CD4-positive, alpha-beta T cell treated with Interleukin-2 at 100 ng/mL for 4 hours (primary cell): ENCODE results near the gene AUH.

Source experiments
- DNase-seq: peaks from one replicate; pipeline ENCODE4 v3.0.0-alpha.2; 2020; ENCODE audit warnings: low spot score

AUH gene

GRCh38 chr9:91188719-91189590 lies 172.8 kb downstream of the AUH start:
- no peak for DNase-seq

GRCh38 chr9:91187965-91188344 lies 173.8 kb downstream of the AUH start:
- DNase-seq = no peak

GRCh38 chr9:91187311-91187964 lies 174.3 kb downstream of the AUH start:
- no peak for DNase-seq

GRCh38 chr9:91186632-91187108 lies 175.0 kb downstream of the AUH start:
- no peak for DNase-seq

- DNase-seq = no peak
Measured at GRCh38 chr9:91185193-91185886, 176.4 kb downstream of the AUH start.

GRCh38 chr9:91182429-91183225 lies 179.1 kb downstream of the AUH start:
- DNase-seq = no peak

- no peak for DNase-seq
Measured at GRCh38 chr9:91181541-91181940, 180.2 kb downstream of the AUH start.

GRCh38 chr9:91180930-91181268 lies 180.8 kb downstream of the AUH start:
- no peak for DNase-seq

- DNase-seq = no peak
Measured at GRCh38 chr9:91180240-91180929, 181.3 kb downstream of the AUH start.

- no peak for DNase-seq
Measured at GRCh38 chr9:91179237-91180138, 182.2 kb downstream of the AUH start.

GRCh38 chr9:91178281-91179236 lies 183.2 kb downstream of the AUH start:
- no peak for DNase-seq

- DNase-seq = no peak
Measured at GRCh38 chr9:91177661-91178280, 183.9 kb downstream of the AUH start.

GRCh38 chr9:91177081-91177480 lies 184.6 kb downstream of the AUH start:
- DNase-seq = no peak

- DNase-seq = no peak
Measured at GRCh38 chr9:91176426-91176825, 185.3 kb downstream of the AUH start.

- peak; percentile 27 for DNase-seq
Measured at GRCh38 chr9:91174772-91175171, 186.9 kb downstream of the AUH start.

GRCh38 chr9:91172329-91172728 lies 189.4 kb downstream of the AUH start:
- no peak for DNase-seq

GRCh38 chr9:91170951-91171350 lies 190.8 kb downstream of the AUH start:
- no peak for DNase-seq

GRCh38 chr9:91166796-91167366 lies 194.8 kb downstream of the AUH start:
- DNase-seq = no peak
